LNCAP (cell line): Measurements from ENCODE around the gene RPLP2.

ENCODE experiments used
- TF ChIP-seq, protein P1 (sequence below): fragments of 450-650 bp; IDR thresholded peaks from 2 replicates; pipeline ENCODE4 v1.5.1; 2017; ENCODE audit warnings: mild to moderate bottlenecking

RPLP2 gene

DNA sequence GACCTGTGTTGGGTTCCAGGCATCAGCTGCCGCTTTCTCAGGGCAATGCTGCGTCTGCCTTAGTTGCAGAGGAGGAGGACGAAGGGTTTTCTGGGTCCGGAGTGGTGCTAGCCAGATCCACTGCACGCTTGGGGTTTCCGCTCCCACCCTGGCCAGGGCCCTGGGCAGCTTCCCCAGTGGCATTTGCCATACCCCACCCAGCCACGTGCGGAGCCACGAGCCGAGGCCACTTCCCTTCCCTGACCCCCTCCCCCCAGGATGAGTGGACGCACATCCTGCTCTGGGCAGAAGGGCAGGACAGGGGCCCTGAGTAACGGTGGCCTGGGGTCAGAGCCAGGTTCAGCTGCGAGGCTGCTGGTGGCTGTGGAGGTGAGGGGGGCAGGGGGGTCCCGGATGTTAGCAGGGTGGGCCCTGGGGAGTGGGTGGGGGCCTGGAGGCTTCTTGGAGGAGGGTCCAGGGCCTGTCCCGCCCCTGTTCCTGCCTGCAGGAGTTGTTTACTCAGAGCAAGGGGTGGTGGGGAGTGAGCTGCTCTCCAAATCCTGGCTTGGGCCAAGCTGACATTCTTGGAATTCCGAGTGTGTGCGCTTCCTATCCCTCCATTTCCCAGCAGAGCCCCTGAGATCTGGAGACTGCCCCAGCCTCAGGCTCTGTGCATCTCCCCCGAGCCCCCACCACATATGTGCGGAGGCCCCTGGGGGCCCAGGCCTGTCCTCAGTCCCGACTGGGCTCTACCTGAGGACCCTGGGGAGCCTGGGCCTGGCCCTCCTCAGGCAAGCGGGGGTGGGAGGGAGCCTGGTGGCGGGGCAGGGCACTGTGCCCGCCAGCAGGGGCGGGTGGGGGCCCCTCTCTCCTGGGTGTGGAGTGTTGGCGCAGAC is 34.3 kb downstream of the RPLP2 start:
- TF ChIP-seq, protein P1, sequence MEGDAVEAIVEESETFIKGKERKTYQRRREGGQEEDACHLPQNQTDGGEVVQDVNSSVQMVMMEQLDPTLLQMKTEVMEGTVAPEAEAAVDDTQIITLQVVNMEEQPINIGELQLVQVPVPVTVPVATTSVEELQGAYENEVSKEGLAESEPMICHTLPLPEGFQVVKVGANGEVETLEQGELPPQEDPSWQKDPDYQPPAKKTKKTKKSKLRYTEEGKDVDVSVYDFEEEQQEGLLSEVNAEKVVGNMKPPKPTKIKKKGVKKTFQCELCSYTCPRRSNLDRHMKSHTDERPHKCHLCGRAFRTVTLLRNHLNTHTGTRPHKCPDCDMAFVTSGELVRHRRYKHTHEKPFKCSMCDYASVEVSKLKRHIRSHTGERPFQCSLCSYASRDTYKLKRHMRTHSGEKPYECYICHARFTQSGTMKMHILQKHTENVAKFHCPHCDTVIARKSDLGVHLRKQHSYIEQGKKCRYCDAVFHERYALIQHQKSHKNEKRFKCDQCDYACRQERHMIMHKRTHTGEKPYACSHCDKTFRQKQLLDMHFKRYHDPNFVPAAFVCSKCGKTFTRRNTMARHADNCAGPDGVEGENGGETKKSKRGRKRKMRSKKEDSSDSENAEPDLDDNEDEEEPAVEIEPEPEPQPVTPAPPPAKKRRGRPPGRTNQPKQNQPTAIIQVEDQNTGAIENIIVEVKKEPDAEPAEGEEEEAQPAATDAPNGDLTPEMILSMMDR = no peak

DNA sequence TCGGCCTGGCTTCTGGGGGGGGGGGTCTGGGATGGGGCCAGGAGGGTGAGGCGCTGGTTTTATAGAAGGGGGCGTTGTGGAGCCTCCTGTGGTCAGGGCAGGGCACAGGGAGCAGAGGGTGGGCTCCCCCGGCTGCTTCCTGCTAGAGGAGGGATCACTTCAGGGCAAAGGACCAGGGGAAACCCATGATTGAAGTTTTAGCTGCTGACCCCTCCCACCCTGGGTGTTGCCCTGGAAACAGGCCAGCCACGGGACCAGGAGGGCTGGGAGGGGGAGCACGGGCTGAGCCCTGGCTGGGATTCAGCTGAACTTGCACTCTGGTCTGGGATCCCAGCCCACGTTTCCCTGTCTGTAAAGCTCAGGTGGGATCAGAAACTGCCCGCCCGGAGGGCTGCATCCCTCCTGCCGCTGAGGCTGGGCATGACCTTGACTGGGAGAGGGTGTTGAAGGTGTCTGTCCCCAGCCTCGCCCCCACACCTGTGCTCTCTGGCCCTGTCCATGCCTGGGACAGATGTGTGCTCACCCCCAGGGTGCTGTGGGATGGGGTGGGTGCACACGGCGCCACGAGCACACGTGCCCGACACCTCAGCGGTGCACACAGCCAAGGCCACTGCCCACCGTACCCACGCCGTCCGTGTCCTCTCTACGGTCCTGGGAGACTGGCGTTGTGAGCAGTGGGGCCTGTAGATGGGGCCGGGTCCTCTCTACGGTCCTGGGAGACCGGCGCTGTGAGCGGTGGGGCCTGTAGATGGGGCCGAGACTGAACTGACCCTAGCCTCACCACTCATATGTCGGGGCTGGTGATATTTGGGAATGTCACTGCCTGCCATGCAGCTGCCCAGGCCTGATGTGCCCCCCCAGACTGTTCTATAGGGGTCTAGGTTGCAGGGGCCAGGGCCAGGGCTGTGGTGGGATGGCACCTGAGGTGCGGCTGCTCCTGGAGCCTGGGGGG is 35.2 kb downstream of the RPLP2 start:
- TF ChIP-seq, protein P1 = no peak

GRCh38 chr11:845872-846495 is 36.2 kb downstream of the RPLP2 start:
- TF ChIP-seq, protein P1 = no peak

- TF ChIP-seq, protein P1 = no peak
Observed at GRCh38 chr11:846496-847098, 36.8 kb downstream of the RPLP2 start.

DNA sequence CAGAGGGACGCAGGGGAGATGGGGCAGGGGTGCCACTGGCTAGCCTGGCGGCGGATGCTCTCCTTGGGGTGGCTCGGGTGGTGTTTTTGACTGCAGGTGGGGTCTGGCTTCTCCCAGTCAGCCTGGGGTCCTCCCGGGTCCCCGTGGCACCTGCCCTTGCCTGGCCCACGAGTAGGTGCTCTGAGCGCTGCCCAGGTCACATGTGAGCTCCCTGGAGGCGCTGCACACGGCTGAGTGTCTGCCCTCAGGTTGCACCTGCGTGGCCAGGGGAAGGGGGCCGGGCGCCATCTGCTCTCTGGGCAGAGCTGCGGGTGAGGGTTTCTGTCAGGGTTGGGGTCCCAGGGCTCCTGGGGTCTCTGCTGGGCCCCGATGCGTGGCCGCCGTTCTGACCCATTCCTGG is 38.1 kb downstream of the RPLP2 start:
- TF ChIP-seq, protein P1 = no peak

DNA sequence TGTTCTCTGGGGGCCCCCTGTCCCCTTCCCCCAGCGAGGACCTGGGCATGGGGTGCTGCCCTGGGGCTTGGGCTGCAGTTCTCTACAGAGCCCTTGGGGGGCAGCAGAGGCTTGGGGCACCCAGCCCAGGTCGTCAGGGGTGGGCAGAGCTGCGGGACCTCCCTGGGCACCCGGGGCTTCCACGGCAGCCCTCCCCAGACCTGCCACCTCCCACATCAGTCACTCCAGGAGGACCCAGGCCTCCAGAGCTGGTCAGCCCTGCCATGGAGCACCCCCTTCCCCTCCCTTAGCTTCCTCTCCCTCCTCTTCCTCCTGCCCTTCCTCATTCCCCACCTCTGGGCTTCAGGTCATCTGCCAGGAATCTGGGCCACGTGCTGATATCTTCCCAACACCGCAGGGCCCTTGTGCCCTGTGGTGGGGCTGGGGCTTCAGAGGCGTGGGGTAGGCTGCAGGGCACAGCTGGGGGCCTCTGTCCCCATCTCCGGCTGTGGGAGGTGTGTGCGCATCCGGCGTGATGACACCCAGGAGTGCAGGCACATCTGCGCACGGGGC is 38.7 kb downstream of the RPLP2 start:
- TF ChIP-seq, protein P1 = peak; percentile 93
